ENCODE data around the gene ARMCX5.

- peak; percentile 5 for TF ChIP-seq REST (IDR thresholded peaks at IDR 0.05; ENCODE audit: insufficient replicate concordance, low read depth)
- TF ChIP-seq, protein P1, sequence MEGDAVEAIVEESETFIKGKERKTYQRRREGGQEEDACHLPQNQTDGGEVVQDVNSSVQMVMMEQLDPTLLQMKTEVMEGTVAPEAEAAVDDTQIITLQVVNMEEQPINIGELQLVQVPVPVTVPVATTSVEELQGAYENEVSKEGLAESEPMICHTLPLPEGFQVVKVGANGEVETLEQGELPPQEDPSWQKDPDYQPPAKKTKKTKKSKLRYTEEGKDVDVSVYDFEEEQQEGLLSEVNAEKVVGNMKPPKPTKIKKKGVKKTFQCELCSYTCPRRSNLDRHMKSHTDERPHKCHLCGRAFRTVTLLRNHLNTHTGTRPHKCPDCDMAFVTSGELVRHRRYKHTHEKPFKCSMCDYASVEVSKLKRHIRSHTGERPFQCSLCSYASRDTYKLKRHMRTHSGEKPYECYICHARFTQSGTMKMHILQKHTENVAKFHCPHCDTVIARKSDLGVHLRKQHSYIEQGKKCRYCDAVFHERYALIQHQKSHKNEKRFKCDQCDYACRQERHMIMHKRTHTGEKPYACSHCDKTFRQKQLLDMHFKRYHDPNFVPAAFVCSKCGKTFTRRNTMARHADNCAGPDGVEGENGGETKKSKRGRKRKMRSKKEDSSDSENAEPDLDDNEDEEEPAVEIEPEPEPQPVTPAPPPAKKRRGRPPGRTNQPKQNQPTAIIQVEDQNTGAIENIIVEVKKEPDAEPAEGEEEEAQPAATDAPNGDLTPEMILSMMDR (IDR thresholded peaks at IDR 0.05; ENCODE audit: insufficient read depth, low read length), result no peak
- TF ChIP-seq POLR2AphosphoS5 (IDR thresholded peaks at IDR 0.05; ENCODE audit: low read depth), result peak; percentile 73
Measured at GRCh38 chrX:102599084-102599950, at the start of gene ARMCX5.
